Stimulated activated CD4-positive, alpha-beta T cell treated with anti-CD3 and anti-CD28 coated beads, Interleukin-15, amount 100 ng/mL, for 24 hours (primary cell): ENCODE results near the gene LTF.
"Not testable (repeated sequence)": the region's sequence is repeated elsewhere in the genome, so short reads cannot be mapped to it uniquely, and the experiment has no call there.

ENCODE experiments used
- DNase-seq: peaks from one replicate; pipeline ENCODE4 v3.0.0-alpha.2; 2020

The LTF gene

DNA sequence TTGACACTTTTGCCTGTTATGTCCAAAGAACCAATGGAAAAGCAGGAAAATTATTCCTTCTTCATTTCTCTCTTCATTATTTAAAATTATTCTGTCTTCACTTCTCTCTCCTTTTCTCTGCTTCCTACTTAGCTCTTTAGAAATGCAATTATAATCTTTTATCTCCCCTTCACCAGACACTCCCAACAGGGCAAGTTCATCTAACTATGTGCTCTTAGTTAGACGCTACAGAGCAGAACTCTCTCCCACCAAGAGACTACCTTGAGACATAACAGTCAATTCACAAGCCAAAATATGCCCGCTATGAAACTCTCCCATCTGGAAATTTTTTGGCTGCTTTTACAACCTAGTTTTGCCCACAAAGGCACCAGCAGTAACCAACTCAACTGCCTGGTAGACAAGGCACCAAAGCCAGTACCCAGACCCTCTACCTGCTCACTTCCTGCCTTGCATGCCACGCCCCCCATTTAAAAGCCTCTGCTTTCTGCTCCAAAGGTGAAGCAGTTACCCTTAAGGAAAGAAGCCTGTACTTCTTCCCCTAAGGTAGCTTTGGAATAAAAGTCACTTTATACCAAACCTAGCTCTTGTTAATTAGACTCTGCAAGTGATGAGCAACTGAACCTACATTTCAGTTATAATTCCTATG lies 29.5 kb downstream of the LTF start:
- no peak for DNase-seq

DNA sequence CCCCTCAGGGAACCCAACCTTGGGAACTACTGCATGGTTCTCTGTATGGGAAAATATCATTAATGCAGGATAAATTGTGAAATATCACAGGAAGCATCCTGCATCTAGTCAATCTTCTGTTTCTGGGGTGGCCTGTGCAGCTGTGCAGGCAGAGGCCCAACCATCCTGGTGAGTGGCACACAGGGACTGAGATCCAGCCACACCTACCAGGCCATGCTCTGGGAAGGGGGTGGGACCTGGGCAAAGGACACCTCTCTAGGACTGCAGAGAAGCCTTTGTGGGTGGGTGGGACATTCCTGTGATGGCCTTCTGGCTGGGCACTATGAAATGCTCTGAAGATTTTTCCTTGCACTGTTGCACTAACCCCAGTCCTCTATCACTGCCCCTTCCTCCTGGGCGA lies 30.9 kb downstream of the LTF start:
- DNase-seq, result no peak

DNA sequence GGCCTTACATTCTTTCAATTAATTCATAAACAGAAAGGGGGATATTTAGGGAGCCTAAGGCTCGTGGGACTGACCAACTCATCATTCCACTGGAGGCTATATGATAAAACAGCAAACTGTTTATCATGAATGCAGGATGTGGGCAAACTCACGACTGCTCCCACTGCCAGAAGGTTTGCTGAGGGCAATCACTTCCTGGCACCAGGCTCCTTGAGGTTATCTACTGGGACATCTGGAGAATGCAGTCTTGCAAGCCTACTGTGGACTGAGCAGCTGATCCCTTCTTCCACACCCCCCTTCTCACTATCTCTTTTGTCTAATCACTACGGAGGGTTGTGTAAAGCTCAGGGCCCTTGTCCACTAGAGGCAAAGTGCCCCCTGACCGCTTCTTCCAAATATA lies 31.6 kb downstream of the LTF start:
- DNase-seq, result not testable (repeated sequence)

DNA sequence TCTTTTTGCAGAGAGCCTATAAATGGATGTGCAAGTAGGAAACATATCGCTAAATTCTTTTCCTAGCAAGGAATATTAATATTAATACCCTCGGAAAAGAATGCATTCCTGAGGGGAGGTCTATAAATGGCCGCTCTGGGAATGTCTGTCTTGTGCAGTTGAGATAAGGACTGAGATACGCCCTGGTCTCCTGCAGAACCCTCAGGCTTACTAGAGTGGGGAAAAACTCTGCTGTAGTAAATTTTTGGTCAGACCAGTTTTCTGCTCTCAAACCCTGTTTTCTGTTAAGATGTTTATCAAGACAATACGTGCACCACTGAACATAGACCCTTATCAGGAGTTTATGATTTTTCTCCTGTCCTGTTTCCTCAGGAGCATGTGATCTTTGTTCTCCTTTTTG lies 32.8 kb downstream of the LTF start:
- not testable (repeated sequence) for DNase-seq

DNA sequence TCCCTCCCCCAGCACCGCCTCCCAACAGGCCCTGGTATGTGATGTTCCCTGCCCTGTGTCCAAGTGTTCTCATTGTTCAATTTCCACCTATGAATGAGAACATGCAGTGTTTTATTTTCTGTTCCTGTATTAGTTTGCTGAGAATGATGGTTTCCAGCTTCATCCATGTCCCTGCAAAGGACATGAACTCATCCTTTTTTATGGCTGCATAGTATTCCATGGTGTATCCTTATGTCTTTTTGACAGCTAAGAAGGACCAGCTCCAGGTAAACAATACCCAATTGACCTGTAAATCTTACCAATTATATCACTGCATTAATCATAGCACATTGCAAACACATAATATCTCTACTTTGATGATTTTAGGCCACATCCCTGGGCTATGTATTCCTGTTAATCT lies 33.8 kb downstream of the LTF start:
- DNase-seq, result not testable (repeated sequence)

DNA sequence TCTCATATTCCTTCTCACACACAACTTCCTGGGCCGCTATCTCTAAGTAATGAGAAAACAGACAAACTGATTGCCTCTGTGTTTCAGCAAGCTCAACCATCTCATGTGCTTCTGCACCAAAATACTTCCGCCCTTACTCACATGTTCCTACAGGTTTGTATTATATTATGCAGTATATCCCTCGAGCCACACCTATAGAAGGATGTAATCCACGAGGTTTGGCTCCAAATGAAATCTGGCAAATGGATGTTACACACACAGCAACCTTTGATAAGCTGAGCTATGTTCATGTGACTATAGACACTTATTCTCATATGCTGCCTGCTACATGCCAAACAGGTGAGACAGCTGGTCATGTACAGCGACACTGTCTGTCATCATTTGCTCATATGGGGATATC lies 35.0 kb downstream of the LTF start:
- DNase-seq, result no peak

DNA sequence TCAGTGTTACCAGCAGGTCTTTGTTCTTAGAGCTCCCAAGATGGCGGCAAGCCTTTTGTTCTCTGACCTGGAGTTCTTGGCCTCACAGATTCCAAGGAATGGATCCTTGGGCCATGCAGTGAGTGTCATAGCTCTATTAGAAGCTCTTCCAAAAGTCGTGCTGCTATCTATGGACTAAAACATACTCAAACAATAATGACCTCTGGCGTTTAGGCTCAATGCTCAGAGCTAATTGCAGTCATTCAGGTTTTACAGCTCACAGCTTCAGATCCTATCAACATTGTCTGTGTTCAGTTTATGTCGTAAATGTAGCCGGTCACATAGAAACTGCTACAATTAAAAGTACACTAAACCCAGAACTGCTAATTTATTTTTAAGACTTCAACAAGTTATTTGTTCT lies 35.5 kb downstream of the LTF start:
- DNase-seq, result no peak

DNA sequence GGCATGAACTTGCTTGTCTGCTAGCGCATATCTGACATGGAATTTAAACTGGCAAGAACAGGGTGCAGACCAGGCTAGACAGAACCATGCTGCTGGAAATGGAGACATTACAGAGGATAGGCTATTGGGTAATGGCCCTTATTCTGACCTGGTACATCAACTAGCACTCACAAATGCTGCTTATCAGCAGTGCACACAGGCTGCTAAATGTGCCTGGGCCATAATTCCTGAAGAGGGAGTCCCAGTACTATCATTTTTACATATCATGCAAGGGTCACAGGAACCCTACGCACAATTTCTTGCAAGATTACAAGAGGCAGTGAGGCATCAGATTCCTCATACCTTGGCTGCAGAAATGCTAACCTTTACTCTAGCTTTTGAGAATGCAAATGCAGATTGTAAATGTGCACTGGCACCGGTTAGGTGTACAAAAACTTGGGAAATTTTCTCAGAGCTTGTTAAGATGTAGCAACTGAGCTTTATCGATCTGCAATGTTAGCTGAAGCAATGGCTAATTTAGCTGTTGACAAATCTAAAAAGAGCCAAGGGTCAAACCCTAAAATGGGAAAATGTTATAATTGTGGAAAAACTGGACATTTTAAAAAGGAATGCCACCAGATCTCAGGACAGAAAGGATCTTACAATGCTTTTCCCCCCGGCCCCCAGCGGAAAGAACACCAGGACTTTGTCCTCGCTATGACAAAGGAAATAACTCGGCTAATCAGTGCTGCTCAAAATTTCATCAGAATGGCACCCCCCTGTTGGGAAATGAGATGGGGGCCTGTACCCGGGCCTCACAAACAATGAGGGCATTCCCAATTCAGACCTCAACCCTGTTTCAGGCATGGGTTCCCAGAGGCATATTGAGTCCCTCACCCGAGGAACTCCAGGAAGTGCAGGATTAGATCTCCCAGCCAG lies 36.5 kb downstream of the LTF start:
- DNase-seq, result no peak

DNA sequence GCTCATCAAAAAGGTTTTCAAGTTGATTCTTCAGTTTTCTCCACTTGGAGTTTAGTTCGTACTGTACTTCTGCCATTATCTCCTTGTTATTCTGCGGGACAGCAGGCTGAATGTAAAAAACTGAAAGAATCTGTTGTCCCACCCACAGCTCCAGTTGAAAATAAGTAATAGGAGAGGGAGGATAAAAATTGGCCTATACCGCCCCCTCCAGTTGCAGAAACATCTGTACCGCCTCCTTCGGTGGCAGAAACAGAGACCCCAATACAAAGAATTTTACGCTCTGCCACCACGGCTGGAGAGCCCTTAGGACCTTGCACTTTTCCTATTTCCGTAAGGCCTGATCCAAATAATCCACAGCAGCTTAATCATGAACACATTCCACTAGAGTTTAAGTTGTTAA lies 37.3 kb downstream of the LTF start:
- DNase-seq, result not testable (repeated sequence)

DNA sequence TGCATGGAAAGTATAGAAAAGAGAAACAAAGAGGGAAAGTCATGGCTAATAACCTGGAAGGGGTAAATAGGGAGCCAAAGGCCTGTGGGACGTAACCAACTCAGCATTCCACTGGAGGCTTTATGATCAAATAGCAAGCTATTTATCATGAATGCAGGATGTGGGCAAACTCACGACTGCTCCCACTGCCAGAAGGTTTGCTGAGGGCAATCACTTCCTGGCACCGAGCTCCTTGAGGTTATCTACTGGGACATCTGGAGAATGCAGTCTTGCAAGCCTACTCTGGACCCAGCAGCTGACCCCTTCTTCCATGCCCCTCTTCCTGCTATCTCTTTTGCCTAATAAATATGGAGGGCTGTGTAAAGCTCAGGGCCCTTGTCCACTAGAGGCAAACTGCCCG lies 38.2 kb downstream of the LTF start:
- DNase-seq, result not testable (repeated sequence)

DNA sequence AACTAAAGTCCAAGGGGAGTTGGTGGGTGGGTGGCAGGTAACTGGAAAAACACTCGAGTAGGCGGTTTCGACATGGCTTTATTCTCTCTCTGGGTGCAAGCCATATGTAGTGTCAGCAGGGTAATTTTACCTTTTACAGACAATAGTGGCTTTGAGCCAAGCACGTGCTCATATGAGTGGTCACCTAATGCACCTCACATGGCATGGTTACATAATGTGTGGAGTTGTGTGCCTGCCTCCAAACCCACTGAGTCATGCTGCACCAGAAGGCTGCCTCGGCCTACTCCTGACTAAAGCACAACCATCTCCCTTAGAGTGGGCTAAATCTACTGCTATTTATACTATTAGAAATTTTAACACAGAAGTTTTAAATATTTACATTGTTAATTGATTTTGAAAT lies 41.1 kb downstream of the LTF start:
- no peak for DNase-seq

DNA sequence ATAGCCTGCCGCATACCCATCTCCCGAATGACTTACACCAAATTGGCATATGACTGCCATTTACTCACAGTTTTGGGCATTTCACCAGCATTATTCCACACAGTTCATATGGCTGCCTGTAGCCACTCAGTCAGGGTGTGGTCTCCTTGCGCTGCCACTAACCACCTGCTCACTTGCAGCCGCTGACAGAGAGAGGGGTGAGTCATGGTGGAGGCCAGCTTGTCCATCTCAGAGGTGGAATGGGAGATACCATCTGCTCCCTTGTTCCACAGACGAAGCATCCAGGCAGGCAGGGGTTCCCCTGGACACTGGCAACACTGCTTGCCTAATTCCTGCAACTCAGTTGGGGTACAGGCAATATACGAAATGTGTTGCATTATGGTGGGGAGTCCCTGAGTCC lies 42.1 kb downstream of the LTF start:
- no peak for DNase-seq

DNA sequence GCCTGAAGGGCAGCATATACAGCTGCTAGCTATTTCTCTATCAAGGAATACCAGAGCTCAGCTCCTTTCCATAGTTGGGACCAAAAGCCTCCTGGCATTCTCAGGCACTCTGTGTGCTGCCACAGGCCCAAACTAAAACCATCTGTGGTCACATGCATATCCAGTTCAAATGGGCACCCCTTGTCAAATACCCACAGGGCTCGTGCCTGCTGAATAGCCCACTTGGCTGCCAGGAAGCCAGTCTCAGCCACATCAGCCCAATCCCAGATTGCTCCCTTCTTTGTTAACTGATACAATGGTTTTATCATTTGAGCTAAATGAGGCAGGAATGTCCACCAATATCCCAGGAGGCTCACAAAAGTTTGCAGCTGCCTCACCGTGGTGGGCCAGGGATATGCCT lies 43.8 kb downstream of the LTF start:
- no peak for DNase-seq

DNA sequence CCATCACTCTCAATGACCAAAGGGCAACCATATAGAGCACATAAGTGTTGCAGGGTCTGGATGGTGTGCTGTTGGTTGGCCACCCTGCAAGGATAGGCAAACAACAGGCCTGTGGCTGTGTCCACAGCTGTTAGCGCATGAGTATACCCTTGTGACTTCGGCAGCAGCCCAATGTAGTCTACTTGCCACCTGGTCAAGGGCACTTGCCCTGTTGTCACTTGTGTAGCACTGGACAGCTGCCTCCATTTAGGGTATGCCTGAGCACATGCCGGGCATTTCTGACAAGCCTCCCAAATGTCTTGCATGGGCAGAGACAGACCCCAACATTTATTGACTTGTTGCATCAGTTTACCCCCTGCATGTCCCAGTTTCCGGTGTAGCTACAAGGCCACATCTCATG lies 44.9 kb downstream of the LTF start:
- no peak for DNase-seq

DNA sequence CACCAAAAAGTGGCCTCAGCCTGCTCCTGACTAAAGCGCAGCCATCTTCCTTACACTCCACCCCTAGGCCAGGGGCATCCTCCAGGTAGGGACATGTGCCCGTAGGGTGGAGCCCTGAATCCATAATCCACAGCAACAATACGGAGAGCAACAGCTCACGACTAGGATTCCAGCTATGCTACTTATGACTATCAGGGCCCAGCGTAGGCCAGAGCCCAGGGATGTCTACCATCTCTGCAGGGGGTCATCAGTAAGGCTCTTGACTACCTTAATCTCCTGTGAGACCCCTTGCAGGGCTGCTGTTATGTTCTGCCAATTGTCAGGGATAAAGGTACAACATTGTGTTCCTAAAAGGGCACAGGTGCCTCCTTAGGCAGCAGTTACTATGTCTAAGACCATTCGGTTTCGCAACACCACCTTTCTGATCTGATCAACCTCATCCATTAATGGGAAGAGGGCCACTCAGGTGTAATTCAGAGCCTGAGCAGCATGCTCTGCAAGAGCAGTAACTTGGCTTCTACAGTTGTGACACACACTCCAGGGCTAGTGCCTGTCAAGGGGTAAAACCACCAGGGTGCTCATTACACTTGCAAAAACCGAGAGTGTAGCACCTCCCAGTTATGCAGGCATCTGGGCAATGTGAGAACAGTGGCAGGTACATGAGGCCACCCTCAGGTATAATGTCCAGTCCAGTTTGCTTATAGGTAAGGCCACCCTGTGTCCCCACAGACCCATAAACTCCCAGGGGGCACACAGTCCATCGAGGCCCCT lies 46.7 kb downstream of the LTF start:
- DNase-seq, result no peak

DNA sequence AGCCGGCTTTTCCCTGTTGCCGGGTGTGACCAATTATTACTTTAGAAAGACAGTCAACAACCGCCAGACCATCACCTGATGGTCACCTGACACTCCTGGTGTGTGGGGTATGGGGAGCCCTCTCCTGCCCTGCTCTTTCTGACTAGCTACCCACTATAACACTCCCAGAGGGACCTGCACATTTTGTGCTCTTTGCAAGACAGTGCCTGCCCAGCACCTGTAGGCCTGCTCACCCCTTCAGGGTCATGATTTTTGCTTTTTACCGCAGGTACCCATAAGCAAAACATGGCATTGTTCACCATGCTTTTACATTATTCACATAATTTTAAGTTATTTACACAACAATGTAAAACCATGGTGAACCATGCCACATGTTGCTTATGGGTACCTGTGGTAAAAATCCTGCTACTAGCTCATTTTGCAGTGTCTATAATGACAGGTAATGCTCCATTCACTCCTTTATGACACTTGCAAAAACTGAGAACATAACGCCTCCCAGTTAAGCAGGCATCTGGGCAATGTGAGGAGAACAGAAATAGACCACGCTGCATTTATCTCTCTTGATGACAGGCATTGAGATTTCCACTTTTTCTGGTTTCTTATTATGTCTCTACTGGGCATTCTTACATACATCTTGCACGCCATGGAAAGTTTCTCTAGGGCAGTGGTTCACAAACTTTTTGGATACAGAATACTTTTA lies 47.7 kb downstream of the LTF start:
- DNase-seq, result no peak

DNA sequence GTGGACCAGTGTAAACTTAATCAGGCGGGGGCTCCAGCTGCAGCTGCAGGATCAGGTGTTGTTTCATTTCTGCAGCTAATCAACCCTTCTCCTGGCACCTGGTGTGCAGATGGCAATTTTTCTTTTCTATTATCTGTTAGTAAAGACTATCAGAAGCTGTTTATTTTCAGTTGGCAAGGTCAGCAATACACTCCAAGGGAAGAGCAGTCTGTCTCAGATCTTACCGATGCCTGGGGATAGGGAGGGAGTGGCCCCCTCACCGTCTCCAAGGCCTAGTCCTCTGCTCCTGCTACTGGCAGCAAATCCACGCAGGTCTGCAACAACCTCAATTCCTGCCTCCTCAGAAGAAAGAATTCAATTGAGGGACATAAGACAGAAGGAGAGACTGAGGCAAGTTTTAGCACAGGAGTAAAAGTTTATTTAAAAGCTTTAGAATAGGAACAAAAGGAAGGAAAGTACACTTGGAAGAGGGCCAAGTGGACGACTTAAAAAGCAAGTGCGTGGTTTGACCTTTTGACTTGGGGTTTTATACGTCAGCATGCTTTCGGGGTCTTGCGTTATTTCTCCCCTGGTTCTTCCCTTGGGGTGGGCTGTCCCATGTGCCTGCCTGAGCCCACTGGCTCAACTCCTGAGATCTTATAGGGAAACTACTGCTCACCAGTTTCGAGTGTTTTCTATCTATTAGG lies 48.4 kb downstream of the LTF start:
- no peak for DNase-seq

DNA sequence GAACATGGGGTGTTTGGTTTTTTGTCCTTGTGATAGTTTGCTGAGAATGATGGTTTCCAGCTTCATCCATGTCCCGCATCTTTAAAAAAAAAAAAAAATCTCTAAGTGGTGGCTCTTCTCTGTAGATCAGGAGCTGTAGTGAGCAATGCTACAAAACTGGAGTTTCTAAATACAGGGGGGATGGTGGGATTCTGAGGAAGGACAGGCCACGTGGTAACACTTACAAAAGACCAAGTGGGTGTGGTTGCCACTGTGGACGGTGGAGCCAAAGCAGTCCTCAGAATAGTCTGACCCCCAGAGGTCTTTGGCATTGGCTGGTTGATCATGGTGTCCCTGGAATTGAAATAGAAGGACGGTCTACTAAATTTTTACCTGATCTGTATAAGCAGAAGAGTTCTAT lies 50.0 kb downstream of the LTF start:
- DNase-seq, result no peak

DNA sequence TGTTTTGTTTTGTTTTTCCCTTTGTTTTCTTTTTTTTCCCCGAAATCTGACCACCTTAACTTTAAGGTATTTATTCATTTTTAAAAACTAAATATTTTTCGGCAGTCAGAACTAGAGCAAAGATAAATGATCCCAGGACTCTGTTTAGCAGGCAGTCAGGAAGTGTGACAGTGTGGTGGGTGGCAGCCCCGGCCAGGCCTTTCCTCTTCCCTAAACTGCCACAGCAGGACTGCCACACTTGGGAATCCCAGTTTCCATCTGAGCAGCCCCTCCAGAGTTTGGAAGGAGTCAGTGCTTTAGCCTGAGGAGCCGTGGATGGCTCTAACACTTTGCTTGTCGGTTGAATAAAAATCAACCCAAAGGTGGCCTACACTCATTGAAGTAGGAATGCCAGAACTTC lies 50.8 kb downstream of the LTF start:
- no peak for DNase-seq

DNA sequence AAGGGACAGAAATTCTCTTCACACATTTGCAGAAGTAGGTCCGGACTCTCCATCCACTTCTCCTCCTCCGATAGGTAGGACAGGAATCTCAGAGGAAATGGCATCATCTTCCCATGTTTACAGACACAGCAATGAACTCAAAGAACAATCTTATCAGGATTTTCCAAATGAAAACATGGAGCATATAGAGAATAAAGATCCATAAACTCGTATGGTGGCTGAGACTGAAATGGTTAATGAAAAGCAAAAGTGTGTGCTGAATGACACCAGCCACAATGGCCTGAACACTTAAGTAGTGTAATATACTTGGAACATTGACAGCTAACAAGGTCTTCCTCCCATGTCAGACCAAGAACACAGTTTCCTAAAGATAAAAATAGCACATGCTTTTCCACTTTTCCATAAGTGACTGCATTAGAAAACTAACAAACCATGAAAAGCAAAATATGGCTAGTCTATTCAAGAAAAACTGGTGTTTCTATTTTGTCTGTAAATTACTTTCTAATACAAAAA lies 51.9 kb downstream of the LTF start:
- DNase-seq, result no peak

DNA sequence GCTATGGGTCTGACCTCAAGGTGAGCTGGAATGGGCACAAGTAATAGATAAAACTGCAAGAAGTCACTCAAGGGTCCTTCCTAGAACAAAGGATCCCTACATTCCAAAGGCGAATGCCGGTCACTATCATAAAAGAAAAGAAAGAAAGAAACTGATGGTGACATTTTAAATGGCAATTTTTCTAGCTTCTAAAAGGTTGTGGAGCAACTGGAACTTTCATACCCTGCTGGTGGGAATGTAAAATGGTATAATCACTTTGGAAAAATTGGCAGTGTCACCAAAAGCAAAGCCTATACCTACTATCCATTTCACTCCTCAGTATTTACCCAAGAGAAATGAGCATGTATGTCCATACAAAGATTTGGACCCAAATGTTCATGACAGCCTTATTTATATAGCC lies 53.4 kb downstream of the LTF start:
- DNase-seq, result no peak

DNA sequence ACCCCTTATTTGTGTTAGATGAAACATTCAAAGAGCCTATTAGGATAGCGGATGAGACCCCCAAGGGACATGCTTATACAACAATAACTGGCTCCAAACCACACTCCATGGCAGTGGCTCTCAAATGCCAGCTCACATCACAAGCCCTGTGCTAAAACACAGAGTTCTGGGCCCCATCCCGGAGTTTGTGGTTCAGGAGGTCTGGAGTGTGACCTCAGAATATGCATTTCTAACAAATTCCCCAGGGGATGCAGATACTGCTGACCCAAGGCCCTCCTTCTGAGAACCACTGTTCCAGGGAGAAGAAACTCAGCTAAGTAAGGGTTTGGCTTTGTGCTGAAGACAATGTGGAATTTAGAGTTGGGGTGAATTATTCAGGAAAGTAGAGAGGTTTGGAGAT lies 54.0 kb downstream of the LTF start:
- no peak for DNase-seq
